Endothelial cell of umbilical vein (primary cell): ENCODE data around the gene PRPH. TPM values are rescaled to one million over a fixed set of nuclear protein-coding genes. Genes with fewer than 3 reads are reported as not detected.
"Not testable (repeated sequence)": the region's sequence is repeated elsewhere in the genome, so short reads cannot be mapped to it uniquely, and the experiment has no call there.

Source experiments
- BruUV-seq: library from RNA; stranded (reverse); fragments of 400-500 nt; replicated peaks from 2 replicates; lab custom pipeline; 2021; lab: Mats Ljungman, UMichigan
- CTCF ChIA-PET: fragments of 300-600, 350-600 bp; sonication (Branson Sonifier 250); formaldehyde crosslinking; loops from one replicate; lab custom pipeline; 2021; ENCODE audit warnings: antibody characterized with exemption, inconsistent platforms; lab: Charles Lee
- POLR2A ChIA-PET: fragments of 300-600, 350-600 bp; sonication (Branson Sonifier 250); formaldehyde crosslinking; loops from one replicate; lab custom pipeline; 2021; ENCODE audit warnings: antibody characterized with exemption, inconsistent platforms; lab: Charles Lee
- DNase-seq: peaks from one replicate; pipeline ENCODE4 v3.0.0-alpha.2; 2011; ENCODE audit warnings: low read depth, low spot score
- FAIRE-seq: peaks from 2 replicates; lab custom pipeline; 2011; peaks lifted over from hg19 to GRCh38; lab: Jason Lieb, UNC
- H2AFZ ChIP-seq: 2 replicates; pipeline ENCODE4 v1.6.0; 2012; ENCODE audit warnings: low read depth, low read length, control low read depth, inconsistent platforms
- H3K27ac ChIP-seq: 2 replicates; pipeline ENCODE4 v1.5.1; 2011; ENCODE audit warnings: low read depth, mild to moderate bottlenecking, control low read depth, low read length, moderate library complexity; ENCODE audit not compliant: insufficient read depth
- H3K27me3 ChIP-seq, 2 experiments: 2 replicates each; pipeline versions ENCODE4 v1.6.0 to v1.6.1; 2011; ENCODE audit warnings: low read length in 2 of 2, mixed read lengths in 1 of 2; ENCODE audit not compliant: control insufficient read depth in 2 of 2, insufficient read depth in 2 of 2
- H3K36me3 ChIP-seq, 2 experiments: 2 replicates in 1 of 2; 3 replicates in 1 of 2; pipeline ENCODE4 v1.5.1; 2011; ENCODE audit warnings: low read length in 2 of 2, mild to moderate bottlenecking in 1 of 2, moderate library complexity in 1 of 2; ENCODE audit not compliant: control insufficient read depth in 2 of 2, insufficient read depth in 2 of 2; ENCODE audit errors: extremely low read depth in 1 of 2
- H3K4me1 ChIP-seq: 3 replicates; pipeline ENCODE4 v1.5.1; 2011; ENCODE audit warnings: mild to moderate bottlenecking, low read length; ENCODE audit not compliant: control insufficient read depth, insufficient read depth; ENCODE audit errors: extremely low read depth
- H3K4me2 ChIP-seq: 2 replicates; pipeline ENCODE4 v1.6.1; 2011; ENCODE audit warnings: low read length, control low read depth, mixed read lengths; ENCODE audit not compliant: insufficient read depth
- H3K4me3 ChIP-seq, 3 experiments: fragments of 200-600 bp in 1 of 3; sonication (generic), shearing (Covaris generic) in 1 of 3; replicated peaks in 1 of 3; 2 replicates each; pipeline ENCODE4 v1.5.1; 2011 to 2016; ENCODE audit warnings: control low read depth in 3 of 3, low read length in 3 of 3, mild to moderate bottlenecking in 2 of 3, inconsistent platforms in 1 of 3, low read depth in 1 of 3, moderate library complexity in 1 of 3; ENCODE audit not compliant: insufficient read depth in 1 of 3
- H3K79me2 ChIP-seq: 2 replicates; pipeline ENCODE4 v1.6.0; 2012; ENCODE audit warnings: low read length, inconsistent platforms; ENCODE audit not compliant: control insufficient read depth, insufficient read depth
- H3K9ac ChIP-seq: replicated peaks from 2 replicates; pipeline ENCODE3; 2011; ENCODE audit warnings: low read length, control low read depth; ENCODE audit not compliant: insufficient read depth; ENCODE audit errors: extremely low read depth
- H3K9me1 ChIP-seq: replicated peaks from 3 replicates; pipeline ENCODE4 v1.6.0; 2011; ENCODE audit warnings: mild to moderate bottlenecking, low read length; ENCODE audit not compliant: control insufficient read depth, insufficient read depth; ENCODE audit errors: extremely low read depth
- H3K9me3 ChIP-seq: replicated peaks from 2 replicates; pipeline ENCODE4 v1.5.1; 2012; ENCODE audit warnings: low read length, inconsistent platforms; ENCODE audit not compliant: control insufficient read depth, insufficient read depth
- H4K20me1 ChIP-seq: replicated peaks from 2 replicates; pipeline ENCODE3; 2011; ENCODE audit warnings: mild to moderate bottlenecking, low read length; ENCODE audit not compliant: control insufficient read depth, insufficient read depth; ENCODE audit errors: extremely low read depth
- CTCF ChIP-seq, 2 donors: IDR thresholded peaks; 1 replicate in 1 of 2; 2 replicates in 1 of 2; pipeline ENCODE4 v1.5.1; 2011; ENCODE audit warnings: low read length in 2 of 2, mild to moderate bottlenecking in 2 of 2, moderate library complexity in 2 of 2, control low read depth in 1 of 2, inconsistent platforms in 1 of 2, low read depth in 1 of 2; ENCODE audit not compliant: insufficient read depth in 1 of 2; ENCODE audit errors: extremely low read depth in 1 of 2
- EZH2 ChIP-seq: IDR thresholded peaks from 2 replicates; pipeline ENCODE4 v1.6.1; 2012; ENCODE audit warnings: borderline replicate concordance, low read depth, mild to moderate bottlenecking, moderate library complexity, low read length, inconsistent platforms; ENCODE audit not compliant: severe bottlenecking
- FOS ChIP-seq: IDR thresholded peaks from 2 replicates; pipeline ENCODE4 v1.6.1; 2011; ENCODE audit warnings: mild to moderate bottlenecking, low read length, moderate library complexity, borderline replicate concordance; ENCODE audit not compliant: insufficient read depth
- GATA2 ChIP-seq: IDR thresholded peaks from 2 replicates; pipeline ENCODE4 v1.7.0; 2011; ENCODE audit warnings: low read depth, mild to moderate bottlenecking, moderate library complexity, mixed read lengths, low read length; ENCODE audit not compliant: insufficient read length, insufficient read depth
- JUN ChIP-seq: IDR thresholded peaks from 2 replicates; pipeline ENCODE4 v1.6.1; 2011; ENCODE audit warnings: borderline replicate concordance, low read depth; ENCODE audit not compliant: insufficient read length, insufficient read depth
- MAX ChIP-seq: IDR thresholded peaks from 2 replicates; pipeline ENCODE4 v1.6.1; 2011; ENCODE audit not compliant: insufficient read depth, insufficient read length
- MYC ChIP-seq: IDR thresholded peaks from one replicate; pipeline ENCODE4 v1.6.1; 2011; ENCODE audit warnings: mild to moderate bottlenecking, low read depth, low read length
- POLR2A ChIP-seq: IDR thresholded peaks from 2 replicates; pipeline ENCODE4 v1.6.1; 2012; ENCODE audit warnings: low read depth, mild to moderate bottlenecking, control low read depth, low read length
- POLR2AphosphoS5 ChIP-seq: IDR thresholded peaks from 2 replicates; pipeline ENCODE4 v1.6.1; 2012; ENCODE audit warnings: low read depth, mild to moderate bottlenecking, control low read depth, low read length, moderate library complexity; ENCODE audit not compliant: insufficient read depth
- dilution Hi-C: fragments of 300-500 bp; cut with MboI; formaldehyde crosslinking; loops from one replicate; pipeline ENCODE4 v1.15.0; 2019; ENCODE audit warnings: low sequenced_read_pairs; ENCODE audit not compliant: extremely low pct_ligation_motif_present
- intact Hi-C: fragments of 100-400 bp; cut with micrococcal nuclease; formaldehyde crosslinking; loops from one replicate; pipeline ENCODE4 v1.10.0; 2022
- polyA plus RNA-seq, 4 experiments: library from polyadenylated mRNA; depleted of rRNA in 3 of 4; stranded (reverse) in 3 of 4; unstranded in 1 of 4; fragments of >200 nt; gene quantifications; 2 replicates each; pipeline versions ENCODE4 v1.2.1 to v1.2.3, GENCODE V29; 2011 to 2012; ENCODE audit warnings: missing spikeins in 1 of 4
- total RNA-seq: library from RNA; stranded (reverse); gene quantifications from 2 replicates; pipeline ENCODE4 v1.2.3, GENCODE V29; 2021

The PRPH gene
- total and polyA plus RNA-seq, 2 donors (not counting 3 experiments of a cell fraction or from before 2014, with no cell fraction given), result not detected

GRCh38 chr12:49253033-49253623, 41.8 kb upstream of the PRPH start:
- no peak for FAIRE-seq

GRCh38 chr12:49255456-49255855, 39.5 kb upstream of the PRPH start:
- dilution Hi-C loops, H3K36me3 ChIP-seq, POLR2A ChIA-PET, H3K9ac ChIP-seq, H3K9me3 ChIP-seq, H3K27me3 ChIP-seq, H4K20me1 ChIP-seq, H3K4me3 ChIP-seq, CTCF ChIA-PET, H3K9me1 ChIP-seq, H3K4me1 ChIP-seq, FAIRE-seq, H2AFZ ChIP-seq, H3K79me2 ChIP-seq, BruUV-seq, H3K4me2 ChIP-seq, DNase-seq, H3K27ac ChIP-seq, intact Hi-C loops: not testable (repeated sequence)

More at GRCh38 chr12:49253033-49253623, 41.8 kb upstream of the PRPH start:
- DNase-seq, result no peak
- no peak overlapping the region for H3K9ac ChIP-seq
- H4K20me1 ChIP-seq, result no peaks in the 10 kb centered on the region
- H3K9me3 ChIP-seq, result no peaks in the 10 kb centered on the region
- dilution Hi-C loops, result no loop called here
- no peaks in the 10 kb centered on the region for H3K4me1 ChIP-seq
- no peaks in the 10 kb centered on the region for H3K79me2 ChIP-seq
- ChIA-PET CTCF (no interaction called here), POLR2A (no interaction called here)
- no peak overlapping the region for H3K4me2 ChIP-seq
- no peaks in the 10 kb centered on the region for H3K9me1 ChIP-seq
- H3K4me3 ChIP-seq, result no peak overlapping the region
- H3K27ac ChIP-seq, result no peak overlapping the region
- BruUV-seq, result no TSS peak
- no peak overlapping the region for H2AFZ ChIP-seq
- no peaks in the 10 kb centered on the region for H3K27me3 ChIP-seq
- TF ChIP-seq EZH2, result no peak
- no peak for TF ChIP-seq CTCF (IDR thresholded peaks at IDR 0.05; ENCODE audit: extremely low read depth in 1 of 2, insufficient read depth in 1 of 2, low read depth in 1 of 2, low read length in 2 of 2)
- no peak for TF ChIP-seq POLR2AphosphoS5
- no peak for TF ChIP-seq FOS
- no peak for TF ChIP-seq JUN
- no peak for TF ChIP-seq MAX
- TF ChIP-seq POLR2A, result no peak
- TF ChIP-seq GATA2, result no peak
- no peak for TF ChIP-seq MYC
- intact Hi-C loops, result no loop called here
- no peaks in the 10 kb centered on the region for H3K36me3 ChIP-seq
